GM19238 (cell line): ENCODE measurements around the gene TBC1D25.

Experiments used
- DNase-seq: peaks from one replicate; pipeline ENCODE4 v3.0.0; 2011; ENCODE audit warnings: low spot score; ENCODE audit not compliant: insufficient read length

Gene TBC1D25, protein sequence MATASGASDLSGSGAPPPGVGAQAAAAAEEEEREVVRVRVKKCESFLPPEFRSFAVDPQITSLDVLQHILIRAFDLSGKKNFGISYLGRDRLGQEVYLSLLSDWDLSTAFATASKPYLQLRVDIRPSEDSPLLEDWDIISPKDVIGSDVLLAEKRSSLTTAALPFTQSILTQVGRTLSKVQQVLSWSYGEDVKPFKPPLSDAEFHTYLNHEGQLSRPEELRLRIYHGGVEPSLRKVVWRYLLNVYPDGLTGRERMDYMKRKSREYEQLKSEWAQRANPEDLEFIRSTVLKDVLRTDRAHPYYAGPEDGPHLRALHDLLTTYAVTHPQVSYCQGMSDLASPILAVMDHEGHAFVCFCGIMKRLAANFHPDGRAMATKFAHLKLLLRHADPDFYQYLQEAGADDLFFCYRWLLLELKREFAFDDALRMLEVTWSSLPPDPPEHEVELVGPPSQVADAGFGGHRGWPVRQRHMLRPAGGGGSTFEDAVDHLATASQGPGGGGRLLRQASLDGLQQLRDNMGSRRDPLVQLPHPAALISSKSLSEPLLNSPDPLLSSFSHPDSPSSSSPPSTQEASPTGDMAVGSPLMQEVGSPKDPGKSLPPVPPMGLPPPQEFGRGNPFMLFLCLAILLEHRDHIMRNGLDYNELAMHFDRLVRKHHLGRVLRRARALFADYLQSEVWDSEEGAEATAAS

DNA sequence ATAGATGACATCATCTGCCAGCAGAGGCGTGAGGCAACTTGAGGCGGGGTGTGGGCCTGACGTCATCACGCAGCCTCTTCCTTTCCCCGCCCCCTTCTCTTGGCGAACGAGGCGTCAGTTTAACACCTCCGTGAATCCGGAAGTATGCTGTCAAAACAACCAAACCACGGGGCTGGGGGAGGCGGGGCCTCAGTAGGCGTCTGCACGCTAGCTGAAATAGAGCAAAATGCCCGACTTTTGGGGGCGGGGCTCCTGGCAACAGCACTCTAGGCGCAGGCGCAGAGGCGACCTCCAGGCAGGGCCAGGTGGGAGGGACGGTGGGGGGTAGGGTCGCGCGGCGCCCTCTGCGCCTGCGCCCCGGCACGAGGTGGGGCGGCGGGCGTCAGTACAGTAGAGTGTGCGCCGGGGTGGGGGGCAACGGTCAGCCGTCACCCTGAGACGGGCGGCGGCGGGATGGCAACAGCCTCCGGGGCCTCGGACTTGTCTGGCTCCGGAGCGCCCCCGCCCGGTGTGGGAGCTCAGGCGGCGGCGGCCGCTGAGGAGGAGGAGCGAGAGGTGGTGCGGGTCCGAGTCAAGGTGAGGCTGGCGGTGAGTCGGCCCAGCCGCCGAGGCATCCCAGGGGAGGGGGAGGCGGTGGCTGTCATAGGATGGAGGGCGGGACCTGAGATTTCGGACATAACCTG is at the start of gene TBC1D25:
TSS of gene TBC1D25 (plus strand) at position 370 of the 683 bp plus-strand sequence. CDS start at position 454, 84 bp downstream.
- DNase-seq = peak; percentile 75

DNA sequence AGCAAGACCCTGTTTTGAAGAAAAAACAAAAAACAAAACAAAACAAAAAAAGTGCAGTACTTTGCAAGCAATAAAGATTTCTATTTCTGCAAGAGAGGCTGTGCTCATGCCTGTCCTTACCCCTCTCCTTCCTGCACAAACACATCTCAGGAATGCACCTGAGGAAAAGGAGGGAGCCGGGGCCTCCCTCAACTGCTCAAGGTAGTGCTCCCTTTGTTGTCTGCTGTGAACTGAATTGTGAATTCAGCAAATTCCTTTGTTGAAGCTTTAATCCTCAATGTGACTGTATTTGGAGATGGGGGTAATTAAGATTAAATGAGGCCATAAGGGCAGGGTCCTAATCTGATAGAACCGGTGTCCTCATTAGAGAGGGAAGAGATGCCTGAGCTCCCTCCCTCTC is 49.6 kb upstream of the TBC1D25 start:
- DNase-seq = no peak

DNA sequence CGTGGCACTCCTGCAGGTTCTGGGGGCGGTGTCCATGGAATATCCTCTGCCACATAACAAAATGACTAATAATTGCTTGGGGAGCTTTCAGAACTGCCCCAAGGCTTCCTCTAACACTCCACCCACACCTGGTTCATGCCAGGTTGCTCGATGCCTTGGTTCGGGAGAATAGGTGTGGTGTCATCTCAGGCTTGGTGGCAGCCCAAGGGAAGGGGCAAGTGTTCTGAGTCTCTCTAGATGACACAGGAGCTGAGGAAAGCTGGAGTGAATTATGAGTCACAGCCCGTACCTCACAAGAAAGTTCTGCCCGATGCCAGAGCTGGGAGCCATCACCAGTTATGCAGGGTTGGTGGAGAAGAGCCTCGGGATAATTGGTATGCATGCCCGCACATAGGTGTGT is 48.9 kb upstream of the TBC1D25 start:
- no peak for DNase-seq

DNA sequence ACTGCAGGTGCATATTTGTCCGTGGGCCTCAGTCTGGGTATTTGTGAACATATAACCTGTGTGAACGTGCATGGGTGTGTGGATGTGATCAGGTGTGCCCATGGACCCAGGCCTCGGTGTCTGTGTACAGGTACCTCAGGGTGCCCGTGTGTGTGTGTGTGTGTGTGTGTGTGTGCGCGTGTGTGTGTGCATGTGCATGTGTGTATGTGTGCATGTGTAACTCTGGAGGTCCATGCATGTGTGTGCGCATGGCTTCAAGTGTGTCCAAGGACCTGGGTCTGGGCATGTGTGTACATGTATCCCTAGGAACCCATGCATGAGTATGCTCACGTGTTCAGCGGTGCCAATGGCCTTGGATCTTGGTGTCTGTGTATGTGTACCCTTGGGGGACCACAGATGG is 47.7 kb upstream of the TBC1D25 start:
- DNase-seq = no peak

DNA sequence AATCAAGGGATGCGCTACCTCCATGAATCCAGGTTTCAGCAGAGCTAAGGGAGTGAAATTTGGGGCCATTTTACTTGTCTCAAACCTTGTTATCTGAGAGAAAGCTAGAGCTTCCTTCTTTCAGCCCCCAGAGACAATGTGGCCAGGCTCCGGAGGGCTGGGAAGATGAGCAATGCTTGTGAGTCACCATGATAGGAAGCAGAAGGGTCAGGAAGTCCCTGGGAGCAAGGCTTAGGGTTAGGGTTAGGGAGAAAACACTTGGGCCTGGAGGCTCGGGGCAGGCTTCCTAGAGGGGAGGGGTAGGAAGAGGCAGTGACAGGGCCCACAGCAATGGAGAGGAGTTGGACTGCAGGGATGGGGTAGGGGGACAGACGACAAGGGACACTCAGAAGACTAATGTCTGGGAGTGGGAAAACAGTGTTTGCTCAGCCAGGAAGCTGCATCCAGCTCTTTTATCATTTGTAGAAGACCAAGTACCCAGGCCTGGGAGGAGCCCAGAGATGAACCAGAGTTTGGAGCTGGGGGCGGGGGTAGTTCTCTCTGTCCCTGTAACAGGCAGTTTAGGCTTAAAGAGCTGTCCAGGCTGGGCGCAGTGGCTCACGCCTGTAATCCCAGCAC is 47.1 kb upstream of the TBC1D25 start:
- DNase-seq = no peak

DNA sequence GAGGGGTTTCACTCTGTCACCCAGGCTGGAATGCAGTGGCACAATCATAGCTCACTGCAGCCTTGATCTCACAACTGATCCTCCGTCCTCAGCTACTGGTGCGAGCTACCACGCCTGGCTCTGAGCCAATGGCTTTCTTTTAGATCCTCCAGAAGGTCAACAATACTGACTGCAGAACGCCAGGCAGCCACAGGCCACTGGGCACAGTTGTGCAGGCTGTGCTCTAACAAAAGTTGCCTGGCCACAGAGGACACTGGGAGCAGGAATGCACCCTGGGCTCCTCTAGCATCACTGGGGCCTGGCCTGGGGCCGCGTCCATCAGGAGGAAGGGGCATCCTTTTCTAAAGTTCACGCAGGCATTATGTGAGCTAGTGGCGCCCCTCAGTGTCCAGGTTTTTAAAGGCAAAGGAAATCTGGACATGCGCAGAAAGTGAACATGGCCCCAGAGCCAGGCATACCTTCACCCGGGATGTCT is 45.6 kb upstream of the TBC1D25 start:
- no peak for DNase-seq

DNA sequence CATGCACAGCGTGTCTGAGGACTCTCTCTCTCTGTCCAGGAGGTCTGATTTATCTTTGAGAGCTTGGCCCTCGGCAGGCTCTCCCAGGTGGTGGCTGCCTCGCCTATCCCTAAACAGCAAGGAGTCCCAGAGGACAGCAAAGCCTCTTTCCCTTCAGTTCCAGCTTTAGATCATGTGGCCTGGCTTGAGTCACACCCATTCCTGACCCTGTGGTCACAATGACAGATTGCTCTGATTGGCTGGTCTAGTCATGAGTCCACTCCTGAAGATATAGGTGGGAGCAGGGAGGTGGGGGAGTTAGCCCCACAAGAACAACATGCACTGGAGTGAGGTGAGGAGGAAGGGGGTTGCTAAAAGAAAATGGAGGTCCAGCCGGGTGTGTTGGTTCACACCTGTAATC is 42.9 kb upstream of the TBC1D25 start:
- DNase-seq = no peak

DNA sequence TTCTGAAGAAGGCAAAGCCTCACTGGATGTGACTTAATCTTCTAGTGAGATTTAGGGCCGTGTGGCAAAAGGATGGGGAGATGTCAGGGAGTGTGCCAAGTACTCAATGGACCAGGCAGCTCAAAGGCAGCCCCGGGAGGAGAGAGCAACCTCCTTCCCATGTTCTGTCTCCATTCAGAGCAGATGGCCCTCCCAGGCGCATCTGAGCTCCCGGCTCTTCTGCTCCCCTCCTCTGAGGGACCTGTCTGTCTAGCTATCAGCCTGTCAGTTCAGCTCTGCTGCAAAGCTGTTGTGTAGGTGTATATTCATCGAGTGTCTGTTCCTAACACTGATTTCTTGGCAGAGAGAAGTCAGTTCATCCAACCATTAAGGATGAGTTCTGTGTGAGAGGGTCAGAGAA is 41.6 kb upstream of the TBC1D25 start:
- no peak for DNase-seq

DNA sequence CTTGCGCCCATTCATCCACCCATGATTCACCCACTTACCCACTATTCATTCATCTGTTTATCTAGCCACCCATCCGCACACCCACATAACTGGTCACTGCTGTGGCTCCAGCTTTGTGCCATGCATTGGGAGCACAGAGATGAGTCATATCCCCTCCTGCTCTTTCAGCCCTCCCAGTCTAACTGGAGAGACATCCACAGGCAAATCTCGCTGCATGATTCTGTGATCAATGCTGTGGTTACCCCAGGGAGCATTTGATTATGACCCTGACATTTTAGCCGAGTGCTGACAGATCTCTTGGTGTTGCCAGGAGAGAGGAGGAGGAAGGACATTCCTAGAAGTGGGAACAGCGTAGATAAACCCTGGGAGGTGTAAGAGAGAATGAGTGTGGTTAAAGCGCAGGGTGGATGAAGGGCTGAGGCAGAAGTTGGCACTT is 41.1 kb upstream of the TBC1D25 start:
- no peak for DNase-seq

DNA sequence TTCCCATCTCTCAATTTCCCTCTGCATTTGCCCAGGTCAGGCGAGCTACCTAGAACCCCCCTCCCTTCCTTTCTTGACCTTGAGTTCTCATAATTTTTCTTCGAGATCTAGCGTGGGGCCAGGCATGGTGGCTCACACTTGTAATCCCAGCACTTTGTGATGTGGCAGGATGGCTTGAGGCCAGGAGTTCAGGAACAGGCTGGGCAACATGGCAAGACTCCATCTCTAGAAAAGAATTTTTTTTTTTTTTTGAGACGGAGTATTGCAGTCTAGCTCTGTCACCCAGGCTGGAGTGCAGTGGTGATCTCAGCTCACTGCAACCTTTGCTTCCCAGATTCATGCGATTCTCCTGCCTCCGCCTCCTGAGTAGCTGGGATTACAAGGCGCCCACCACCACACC is 35.3 kb upstream of the TBC1D25 start:
- no peak for DNase-seq

DNA sequence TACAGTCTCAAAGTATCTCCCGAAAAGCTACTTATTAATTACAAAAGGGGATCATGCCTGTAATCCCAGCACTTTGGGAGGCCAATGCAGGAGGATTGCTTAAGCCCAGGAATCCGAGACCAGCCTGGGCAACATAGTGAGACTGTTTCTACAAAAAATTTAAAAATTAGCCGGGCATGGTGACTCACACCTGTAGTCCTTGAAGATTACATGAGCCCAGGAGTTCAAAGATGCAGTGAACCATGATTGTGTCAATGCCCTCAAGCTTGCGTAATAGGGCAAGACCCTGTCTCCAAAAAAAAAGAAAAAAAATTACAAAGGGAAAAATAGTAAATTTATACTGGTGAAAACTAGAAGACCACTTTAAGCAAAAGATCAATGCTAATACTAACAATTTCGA is 34.0 kb upstream of the TBC1D25 start:
- DNase-seq = no peak

DNA sequence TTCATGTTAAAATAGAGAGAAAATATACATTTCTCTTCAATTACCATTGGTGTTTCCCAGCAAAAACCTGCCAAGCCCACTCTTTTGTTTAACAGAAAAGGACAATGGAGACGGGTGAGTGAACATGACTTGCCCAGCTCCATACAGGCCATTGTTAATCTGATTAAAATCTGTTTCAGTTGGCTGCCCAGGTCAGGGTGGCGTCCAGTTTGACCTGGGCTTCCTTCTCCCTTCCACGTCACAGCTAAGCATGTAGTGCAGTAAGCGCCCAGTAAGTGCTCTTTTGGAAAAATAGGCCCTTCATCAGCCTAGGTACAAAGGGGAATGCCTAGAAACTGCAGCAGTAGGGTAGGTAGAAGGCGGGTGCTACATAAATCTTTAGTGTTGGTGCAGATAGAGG is 32.3 kb upstream of the TBC1D25 start:
- DNase-seq = no peak

DNA sequence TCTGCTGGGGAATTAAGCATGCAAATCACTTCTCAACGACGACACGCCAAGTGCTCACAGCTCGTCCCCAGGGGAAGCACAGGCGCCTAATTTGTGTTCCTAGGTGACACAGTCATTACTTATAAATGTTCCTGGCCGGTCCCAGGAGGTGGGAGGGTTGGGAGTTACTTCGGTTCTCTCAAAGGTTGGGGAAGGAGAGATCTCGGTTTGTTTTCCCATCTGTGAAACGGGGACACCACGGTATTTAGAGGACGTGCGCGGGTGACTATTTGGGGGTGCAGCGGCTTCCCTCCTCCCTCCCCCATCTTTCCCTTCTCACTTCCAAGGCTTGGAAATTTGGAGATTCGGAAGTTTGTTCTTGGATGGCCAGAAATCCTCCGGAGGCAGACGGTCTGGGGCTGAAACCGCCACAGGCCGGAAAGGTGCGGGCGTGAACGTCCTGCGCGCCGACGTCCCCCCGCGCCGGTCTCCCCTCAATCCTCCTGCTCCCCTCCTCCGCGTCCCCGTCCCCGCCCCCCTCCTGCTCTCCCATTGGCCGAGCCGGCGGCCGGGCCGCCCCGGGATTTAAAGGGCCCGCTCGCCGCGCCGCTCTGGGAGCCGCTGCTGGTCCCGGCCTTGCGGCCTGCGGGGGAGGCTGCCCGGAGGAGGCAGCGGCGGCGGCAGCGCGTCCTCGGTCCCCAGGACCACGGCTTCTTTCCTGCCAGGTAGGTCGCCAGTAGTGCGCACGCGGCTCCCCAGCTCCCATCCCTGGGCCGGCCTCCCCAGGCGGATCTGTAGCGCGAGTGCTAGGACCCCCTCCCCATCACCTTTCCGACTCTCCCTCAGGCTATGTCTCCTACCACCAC is 30.9 kb upstream of the TBC1D25 start, which contains the start of gene PORCN:
TSS of gene PORCN (plus strand) at position 593 of the 845 bp plus-strand sequence. CDS start 829 bp downstream, outside the sequence.
- DNase-seq = peak; percentile 91

DNA sequence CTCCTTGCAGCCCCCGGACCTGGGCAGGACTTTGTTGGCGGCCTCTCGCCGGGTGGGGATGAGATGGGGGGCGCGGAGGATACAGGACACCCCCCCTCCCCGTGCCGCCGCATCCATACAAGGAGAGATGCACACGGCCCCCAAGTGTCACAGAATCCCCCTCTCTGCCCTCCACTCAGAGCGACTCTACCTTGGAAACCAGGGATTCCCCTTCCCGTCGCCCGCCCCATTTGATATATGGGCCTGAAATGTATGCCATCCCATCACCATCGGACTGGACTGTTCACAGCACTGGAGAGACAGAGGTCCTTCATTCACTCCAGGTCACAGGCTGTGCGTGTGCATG is 30.3 kb upstream of the TBC1D25 start:
- no peak for DNase-seq

DNA sequence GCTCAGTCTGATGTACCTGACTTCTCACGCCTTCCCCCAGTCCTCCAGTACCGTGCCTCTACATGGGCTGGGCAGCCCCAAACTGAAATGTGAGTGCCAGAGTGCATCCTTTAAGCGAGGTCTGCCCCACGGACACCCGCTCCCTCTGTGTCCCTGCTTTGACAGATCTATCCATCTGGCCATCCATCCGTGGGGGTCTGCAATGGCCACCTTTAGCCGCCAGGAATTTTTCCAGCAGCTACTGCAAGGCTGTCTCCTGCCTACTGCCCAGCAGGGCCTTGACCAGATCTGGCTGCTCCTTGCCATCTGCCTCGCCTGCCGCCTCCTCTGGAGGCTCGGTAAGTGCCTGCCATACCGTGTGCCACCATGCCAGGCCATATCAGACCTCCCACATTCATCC is 29.9 kb upstream of the TBC1D25 start:
- DNase-seq = no peak

DNA sequence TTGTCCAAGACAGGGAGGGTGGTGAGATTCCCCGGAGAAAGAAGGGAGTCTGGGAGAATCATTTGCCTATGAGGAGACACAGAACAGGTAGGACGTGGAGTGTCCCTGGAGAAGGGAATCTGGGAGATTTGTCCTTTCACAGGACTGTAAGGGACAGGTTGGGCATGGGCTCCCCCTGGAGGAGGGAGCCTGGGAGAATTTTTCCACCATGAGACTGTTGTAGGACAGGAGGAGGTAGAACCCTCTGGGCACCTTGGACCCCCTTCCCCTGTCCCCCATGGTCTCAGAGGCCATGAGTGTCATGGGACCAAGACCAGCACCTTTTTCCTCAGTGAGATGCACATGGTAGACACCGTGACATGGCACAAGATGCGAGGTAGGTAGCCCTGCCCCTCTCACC is 28.0 kb upstream of the TBC1D25 start:
- DNase-seq = no peak

DNA sequence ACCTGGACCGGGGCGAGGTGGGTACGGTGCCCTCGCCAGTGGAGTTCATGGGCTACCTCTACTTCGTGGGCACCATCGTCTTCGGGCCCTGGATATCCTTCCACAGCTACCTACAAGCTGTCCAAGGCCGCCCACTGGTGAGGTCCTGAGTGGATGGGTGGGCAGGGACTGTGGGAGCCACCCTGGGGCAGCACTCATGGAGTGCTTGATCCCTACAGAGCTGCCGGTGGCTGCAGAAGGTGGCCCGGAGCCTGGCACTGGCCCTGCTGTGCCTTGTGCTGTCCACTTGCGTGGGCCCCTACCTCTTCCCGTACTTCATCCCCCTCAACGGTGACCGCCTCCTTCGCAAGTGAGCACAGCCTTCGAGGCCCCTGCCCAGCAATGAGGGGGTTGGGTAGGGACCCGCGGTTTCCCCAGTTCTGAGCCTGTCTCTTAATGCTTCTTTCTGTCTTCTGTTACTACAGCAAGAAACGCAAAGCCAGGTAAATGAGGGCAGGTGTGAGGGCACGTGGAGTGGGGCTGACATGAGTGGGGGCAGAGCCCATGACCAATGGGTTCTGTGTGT is 27.1 kb upstream of the TBC1D25 start:
- DNase-seq = no peak

DNA sequence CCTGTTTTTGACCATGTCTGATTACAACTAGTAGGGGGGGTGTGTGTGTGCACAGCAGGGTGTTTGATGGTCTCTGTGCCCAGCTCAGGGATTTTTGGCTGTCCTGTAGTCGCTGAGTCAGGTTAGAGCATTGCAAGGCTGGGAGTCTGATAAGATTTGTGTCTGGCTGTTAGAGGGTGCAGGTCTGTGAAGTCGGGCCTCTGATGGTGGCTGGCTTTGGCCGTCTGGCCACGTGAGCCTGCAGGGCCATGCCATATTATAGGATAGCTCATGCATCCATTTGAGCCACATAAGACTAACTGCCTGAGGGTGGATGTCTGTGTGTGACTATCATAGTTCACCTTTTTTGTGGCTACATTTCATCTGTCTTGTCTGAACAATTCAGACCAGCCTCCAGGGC is 25.8 kb upstream of the TBC1D25 start:
- DNase-seq = no peak

DNA sequence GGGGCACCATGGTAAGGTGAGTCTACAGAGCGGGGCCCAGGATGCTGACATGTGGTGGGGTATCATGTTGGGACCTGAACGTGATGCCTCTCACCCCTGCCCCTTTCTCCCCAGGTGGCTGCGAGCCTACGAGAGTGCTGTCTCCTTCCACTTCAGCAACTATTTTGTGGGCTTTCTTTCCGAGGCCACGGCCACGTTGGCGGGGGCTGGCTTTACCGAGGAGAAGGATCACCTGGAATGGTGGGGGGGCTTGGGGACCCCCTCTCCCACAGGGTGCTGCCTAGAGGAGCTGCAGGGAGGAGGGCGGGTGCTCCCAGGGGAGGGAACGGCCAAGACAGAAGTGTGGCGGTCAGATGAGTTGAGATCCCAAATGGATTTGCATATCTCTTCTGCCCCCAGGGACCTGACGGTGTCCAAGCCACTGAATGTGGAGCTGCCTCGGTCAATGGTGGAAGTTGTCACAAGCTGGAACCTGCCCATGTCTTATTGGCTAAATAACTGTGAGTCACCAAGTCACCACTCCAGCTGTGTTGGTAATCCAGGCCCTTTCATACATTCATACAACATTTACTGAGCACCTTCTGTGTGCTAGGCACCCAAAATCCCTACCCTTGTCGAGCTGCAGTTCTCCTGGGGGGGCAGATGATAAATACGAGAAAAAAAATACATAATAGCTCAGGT is 25.2 kb upstream of the TBC1D25 start:
- no peak for DNase-seq
